Dedifferentiated amniotic fluid mesenchymal stem cell (primary cell): ENCODE data around the gene CYP24A1.

ENCODE experiments used
- DNase-seq: peaks from one replicate; pipeline ENCODE4 v3.0.0-alpha.2; 2016; ENCODE audit errors: extremely low spot score

Gene CYP24A1

GRCh38 chr20:54112221-54112884 is 61.4 kb downstream of the CYP24A1 start:
- DNase-seq, result no peak

GRCh38 chr20:54111460-54111859 is 62.3 kb downstream of the CYP24A1 start:
- DNase-seq, result no peak

GRCh38 chr20:54110457-54110856 is 63.3 kb downstream of the CYP24A1 start:
- DNase-seq, result no peak

GRCh38 chr20:54110041-54110440 is 63.7 kb downstream of the CYP24A1 start:
- no peak for DNase-seq

- DNase-seq, result no peak
Measured at GRCh38 chr20:54108817-54109216, 65.0 kb downstream of the CYP24A1 start.

GRCh38 chr20:54108326-54108642 is 65.5 kb downstream of the CYP24A1 start:
- no peak for DNase-seq

GRCh38 chr20:54107600-54108325 is 66.0 kb downstream of the CYP24A1 start:
- DNase-seq, result no peak

GRCh38 chr20:54107181-54107580 is 66.6 kb downstream of the CYP24A1 start:
- DNase-seq, result no peak

GRCh38 chr20:54106162-54106561 is 67.6 kb downstream of the CYP24A1 start:
- no peak for DNase-seq

GRCh38 chr20:54105653-54106052 is 68.1 kb downstream of the CYP24A1 start:
- DNase-seq, result no peak

- no peak for DNase-seq
Measured at GRCh38 chr20:54104781-54105180, 69.0 kb downstream of the CYP24A1 start.

GRCh38 chr20:54103762-54104600 is 69.8 kb downstream of the CYP24A1 start:
- no peak for DNase-seq
